GM12878 (cell line): Measurements from ENCODE around the gene MAP3K7.

Experiments used
- CTCF ChIP-seq, 3 experiments: IDR thresholded peaks in 2 of 3; conservative IDR thresholded peaks in 1 of 3; 2 replicates each; pipeline ENCODE4 v1.5.1; 2011; ENCODE audit warnings: low read depth in 3 of 3, low read length in 3 of 3, mild to moderate bottlenecking in 3 of 3, control low read depth in 2 of 3, moderate library complexity in 2 of 3, inconsistent platforms in 1 of 3, mixed read lengths in 1 of 3; ENCODE audit not compliant: control insufficient read depth in 2 of 3, insufficient read depth in 1 of 3; ENCODE audit errors: extremely low read depth in 1 of 3
- EZH2 ChIP-seq: IDR thresholded peaks from 2 replicates; pipeline ENCODE4 v1.6.1; 2012; ENCODE audit warnings: low read depth, mild to moderate bottlenecking, control low read depth, inconsistent platforms, low read length, borderline replicate concordance; ENCODE audit not compliant: control insufficient read depth
- HDGF ChIP-seq: fragments of 450-650 bp; IDR thresholded peaks from 2 replicates; pipeline ENCODE4 v1.6.1; 2016; ENCODE audit warnings: antibody characterized with exemption
- PBX3 ChIP-seq: IDR thresholded peaks from 2 replicates; pipeline ENCODE4 v1.6.1; 2011; ENCODE audit warnings: mild to moderate bottlenecking, low read depth, low read length, moderate library complexity; ENCODE audit not compliant: insufficient replicate concordance
- RBBP5 ChIP-seq: fragments of 200-600 bp; sonication (generic); conservative IDR thresholded peaks from 2 replicates; pipeline ENCODE4 v1.6.1; 2016
- SP1 ChIP-seq: IDR thresholded peaks from one replicate; pipeline ENCODE4 v1.6.1; 2011; ENCODE audit warnings: low read depth, low read length
- TARDBP ChIP-seq: IDR thresholded peaks from 2 replicates; pipeline ENCODE4 v1.6.1; 2016; ENCODE audit warnings: borderline replicate concordance
- TBL1XR1 ChIP-seq: IDR thresholded peaks from 2 replicates; pipeline ENCODE4 v1.6.1; 2012; ENCODE audit warnings: low read depth, low read length, improper control_type of control experiment
- ZNF274 ChIP-seq: IDR thresholded peaks from one replicate; pipeline ENCODE4 v1.8.0; 2011; ENCODE audit not compliant: insufficient read length, insufficient read depth
- ZZZ3 ChIP-seq: IDR thresholded peaks from 2 replicates; pipeline ENCODE4 v1.6.1; 2011; ENCODE audit warnings: low read depth; ENCODE audit not compliant: control insufficient read depth, insufficient read length
- TF ChIP-seq, protein P1 (sequence below): fragments of 450-650 bp; IDR thresholded peaks from 2 replicates; pipeline ENCODE4 v1.6.1; 2016; ENCODE audit warnings: mild to moderate bottlenecking
- TF ChIP-seq, protein P2 (sequence below): fragments of 450-650 bp; IDR thresholded peaks from 2 replicates; pipeline ENCODE4 v1.6.1; 2014; ENCODE audit warnings: mild to moderate bottlenecking

DNA sequence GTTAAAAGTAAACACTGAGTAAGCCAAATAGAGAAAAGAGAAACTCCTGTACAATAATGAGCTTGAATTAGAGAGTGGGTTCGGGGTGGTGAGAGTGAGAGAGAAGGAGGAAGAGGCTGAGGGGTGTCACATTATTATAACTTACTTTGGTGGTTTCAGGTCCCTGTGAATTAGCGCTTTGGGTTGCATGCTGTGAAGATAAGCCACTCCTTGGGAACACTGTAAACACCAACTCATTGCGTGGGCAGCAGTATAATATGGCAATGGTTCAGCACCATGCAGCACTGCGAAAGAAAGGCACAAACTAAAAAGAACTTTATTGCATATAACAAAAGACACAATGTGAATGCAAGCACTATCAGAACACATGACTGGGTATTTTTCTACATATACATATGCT, 26.9 kb downstream of the MAP3K7 start:
- TF ChIP-seq EZH2: no peak
- TF ChIP-seq PBX3: no peak
- TF ChIP-seq CTCF (IDR thresholded peaks at IDR 0.05 in 2 of 3, conservative IDR thresholded peaks at IDR 0.05 in 1 of 3; ENCODE audit: control insufficient read depth in 2 of 3, extremely low read depth in 1 of 3, insufficient read depth in 1 of 3, low read depth in 3 of 3, low read length in 3 of 3): no peak
- TF ChIP-seq SP1: no peak
- no peak for TF ChIP-seq HDGF
- no peak for TF ChIP-seq RBBP5
- no peak for TF ChIP-seq ZZZ3
- no peak for TF ChIP-seq TBL1XR1
- TF ChIP-seq, protein P1, sequence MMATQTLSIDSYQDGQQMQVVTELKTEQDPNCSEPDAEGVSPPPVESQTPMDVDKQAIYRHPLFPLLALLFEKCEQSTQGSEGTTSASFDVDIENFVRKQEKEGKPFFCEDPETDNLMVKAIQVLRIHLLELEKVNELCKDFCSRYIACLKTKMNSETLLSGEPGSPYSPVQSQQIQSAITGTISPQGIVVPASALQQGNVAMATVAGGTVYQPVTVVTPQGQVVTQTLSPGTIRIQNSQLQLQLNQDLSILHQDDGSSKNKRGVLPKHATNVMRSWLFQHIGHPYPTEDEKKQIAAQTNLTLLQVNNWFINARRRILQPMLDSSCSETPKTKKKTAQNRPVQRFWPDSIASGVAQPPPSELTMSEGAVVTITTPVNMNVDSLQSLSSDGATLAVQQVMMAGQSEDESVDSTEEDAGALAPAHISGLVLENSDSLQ: no peak
- no peak for TF ChIP-seq ZNF274
- TF ChIP-seq TARDBP: no peak
- TF ChIP-seq, protein P2, sequence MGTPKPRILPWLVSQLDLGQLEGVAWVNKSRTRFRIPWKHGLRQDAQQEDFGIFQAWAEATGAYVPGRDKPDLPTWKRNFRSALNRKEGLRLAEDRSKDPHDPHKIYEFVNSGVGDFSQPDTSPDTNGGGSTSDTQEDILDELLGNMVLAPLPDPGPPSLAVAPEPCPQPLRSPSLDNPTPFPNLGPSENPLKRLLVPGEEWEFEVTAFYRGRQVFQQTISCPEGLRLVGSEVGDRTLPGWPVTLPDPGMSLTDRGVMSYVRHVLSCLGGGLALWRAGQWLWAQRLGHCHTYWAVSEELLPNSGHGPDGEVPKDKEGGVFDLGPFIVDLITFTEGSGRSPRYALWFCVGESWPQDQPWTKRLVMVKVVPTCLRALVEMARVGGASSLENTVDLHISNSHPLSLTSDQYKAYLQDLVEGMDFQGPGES: no peak
